ENCODE results near the gene PADI3. TPM values are rescaled to one million over a fixed set of nuclear protein-coding genes. Genes with fewer than 3 reads are reported as not detected.

PADI3 gene
- total and polyA plus RNA-seq, 7 donors, result 0.01 to 0.09 (median 0.04) TPM; not detected in 4

- intact Hi-C loops (cut with DNase I), result loop anchor here in 1 of 2 donors (10.0 kb wide), 1 partner anchor 280 kb away; no protein-coding TSS in a partner anchor
- no peaks in the 10 kb centered on the region for H3K36me3 ChIP-seq (ENCODE audit: insufficient read depth in 1 of 2, low read depth in 1 of 2)
- 97 to 100% (median 99%) methylated on average over 1 of the region's 1 CpG for WGBS, 3 donors
- H3K27me3 ChIP-seq (ENCODE audit: insufficient read depth in 3 of 3, low read length in 2 of 3), result no peaks in the 10 kb centered on the region
- H3K4me1 ChIP-seq, result peaks cover 3% of the 10 kb centered on the region
- TF ChIP-seq CTCF (IDR thresholded peaks at IDR 0.05), result no peak
- H3K9me3 ChIP-seq, result no peaks in the 10 kb centered on the region
- no peak overlapping the region for H3K27ac ChIP-seq
- ATAC-seq (no peak), DNase-seq (no peak)
- no peak overlapping the region for H3K4me3 ChIP-seq
Measured at GRCh38 chr1:17234405-17234804, 14.5 kb upstream of the PADI3 start.

GRCh38 chr1:17235135-17235885 is 13.6 kb upstream of the PADI3 start:
- intact Hi-C loops (cut with DNase I), result loop anchor here in 1 of 2 donors (10.0 kb wide), 1 partner anchor 281 kb away; no protein-coding TSS in a partner anchor

GRCh38 chr1:17236779-17237560 is 11.9 kb upstream of the PADI3 start:
- Histone ChIP-seq H3K27ac (no peak overlapping the region), H3K4me3 (no peak overlapping the region), H3K4me1 (peaks cover 3% of the 10 kb centered on the region), H3K36me3 (ENCODE audit: insufficient read depth in 1 of 2, low read depth in 1 of 2) (no peaks in the 10 kb centered on the region), H3K27me3 (ENCODE audit: insufficient read depth in 3 of 3, low read length in 2 of 3) (peaks cover 0 to 2% (median 0%) of the 10 kb centered on the region in 3 donors), H3K9me3 (no peaks in the 10 kb centered on the region)
- DNase-seq, result peak; percentile 83 to 92
- intact Hi-C loops (cut with DNase I), result loop anchor here (1.0 to 10.0 kb wide), 5 partner anchors 111 to 282 kb away; no protein-coding TSS in a partner anchor
- TF ChIP-seq CTCF (IDR thresholded peaks at IDR 0.05), result peak; percentile 94
- 18 to 19% (median 18%) methylated on average over 16 to 18 of the region's 18 CpGs for WGBS, 3 donors
- peak; percentile 71 to 86 (median 77) for ATAC-seq

More at GRCh38 chr1:17235135-17235885, 13.6 kb upstream of the PADI3 start:
- Histone ChIP-seq H3K4me3 (no peak overlapping the region), H3K27me3 (ENCODE audit: insufficient read depth in 3 of 3, low read length in 2 of 3) (no peaks in the 10 kb centered on the region), H3K27ac (no peak overlapping the region), H3K9me3 (no peaks in the 10 kb centered on the region), H3K4me1 (peaks cover 3% of the 10 kb centered on the region), H3K36me3 (ENCODE audit: insufficient read depth in 1 of 2, low read depth in 1 of 2) (no peaks in the 10 kb centered on the region)
- no peak for TF ChIP-seq CTCF (IDR thresholded peaks at IDR 0.05)
- DNase-seq (no peak), ATAC-seq (no peak)
- 70 to 89% (median 86%) methylated on average over 7 to 9 of the region's 9 CpGs for whole genome bisulfite sequencing, 3 donors

GRCh38 chr1:17237561-17237903 is 11.4 kb upstream of the PADI3 start:
- no peak for DNase-seq
- Histone ChIP-seq H3K27ac (no peak overlapping the region), H3K27me3 (ENCODE audit: insufficient read depth in 3 of 3, low read length in 2 of 3) (peaks cover 0 to 2% (median 0%) of the 10 kb centered on the region in 3 donors), H3K4me3 (no peak overlapping the region), H3K4me1 (peaks cover 3% of the 10 kb centered on the region), H3K9me3 (no peaks in the 10 kb centered on the region), H3K36me3 (ENCODE audit: insufficient read depth in 1 of 2, low read depth in 1 of 2) (no peaks in the 10 kb centered on the region)
- 75 to 85% (median 82%) methylated on average over 4 of the region's 4 CpGs for WGBS, 3 donors
- intact Hi-C loops (cut with DNase I), result loop anchor here (1.0 to 10.0 kb wide), 5 partner anchors 111 to 283 kb away; no protein-coding TSS in a partner anchor
- TF ChIP-seq CTCF (IDR thresholded peaks at IDR 0.05), result no peak
- ATAC-seq, result no peak

Measured in psoas muscle (tissue), 8 donors.